NCI-H82 (cell line): ENCODE measurements around the gene GAR1.
"Not testable (repeated sequence)": the region's sequence is repeated elsewhere in the genome, so short reads cannot be mapped to it uniquely, and the experiment has no call there.

Experiments
- DNase-seq: peaks from one replicate; lab custom pipeline; 2025; lab: John Stamatoyannopoulos, UW

The GAR1 gene

DNA sequence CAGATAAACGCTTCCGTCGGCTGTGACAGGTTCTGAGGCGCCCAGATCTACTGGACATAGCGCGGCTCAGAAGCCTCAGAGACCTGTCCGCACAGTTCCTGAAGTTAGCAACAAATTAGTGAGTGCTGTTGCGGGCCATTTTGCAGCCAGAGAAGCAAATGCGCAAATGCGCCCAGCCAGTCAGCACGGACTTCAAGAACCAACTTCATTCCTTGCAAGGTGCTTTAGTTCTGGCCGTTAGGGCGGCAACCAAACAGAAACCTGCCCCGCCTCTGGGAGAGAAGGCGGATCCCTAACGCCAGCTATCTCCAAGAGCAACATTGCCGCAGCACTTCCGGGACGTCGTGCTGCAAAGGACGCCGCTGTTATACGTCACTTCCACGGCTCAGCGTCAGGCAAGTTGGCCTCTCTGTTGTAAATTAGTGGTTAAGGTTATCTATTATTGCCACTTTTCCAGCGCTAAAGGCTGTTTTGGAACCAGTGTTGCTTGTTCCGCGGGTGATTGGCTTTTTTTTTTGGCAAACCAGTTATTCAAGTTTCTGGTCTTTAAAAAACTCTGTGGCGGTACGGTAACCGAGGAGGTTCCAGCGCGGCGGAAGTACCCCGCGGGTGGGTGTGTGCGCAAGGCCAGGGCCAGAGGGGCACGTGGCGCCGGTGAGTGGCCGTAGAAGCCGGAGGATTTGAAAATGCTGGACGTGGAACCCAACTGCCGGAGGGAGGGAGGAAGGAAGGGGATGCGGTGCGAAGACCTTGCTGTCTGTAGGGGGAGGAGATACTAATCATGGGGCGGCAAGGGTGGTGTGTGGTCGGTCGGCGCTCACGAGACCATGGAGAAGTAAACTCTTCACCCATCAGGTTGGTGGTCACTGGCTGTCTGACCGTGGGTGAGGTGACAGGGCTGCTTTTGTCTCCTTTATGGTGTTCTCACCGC, at the start of gene GAR1:
Gene GAR1, plus strand, starts transcription at position 612 of the 931 bp plus-strand sequence. CDS start 403 bp downstream, outside the sequence.
- peak; percentile 95 for DNase-seq

DNA sequence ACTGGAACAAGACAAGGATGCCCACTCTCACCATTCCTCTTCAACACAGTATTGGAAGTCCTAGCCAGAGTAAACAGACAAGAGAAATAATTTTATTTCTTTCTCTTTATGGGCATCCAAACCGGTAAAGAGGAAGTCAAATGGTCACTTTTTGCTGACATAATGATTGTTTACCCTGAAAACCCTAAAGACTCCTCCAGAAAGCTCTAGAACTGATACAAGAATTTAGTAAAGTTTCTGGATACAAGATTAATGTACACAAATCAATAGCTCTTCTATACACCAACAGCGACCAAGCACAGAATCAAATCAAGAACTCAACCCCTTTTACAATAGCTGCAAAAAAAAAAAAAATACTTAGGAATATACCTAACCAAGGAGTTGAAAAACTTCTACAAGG, 33.5 kb upstream of the GAR1 start:
- not testable (repeated sequence) for DNase-seq

DNA sequence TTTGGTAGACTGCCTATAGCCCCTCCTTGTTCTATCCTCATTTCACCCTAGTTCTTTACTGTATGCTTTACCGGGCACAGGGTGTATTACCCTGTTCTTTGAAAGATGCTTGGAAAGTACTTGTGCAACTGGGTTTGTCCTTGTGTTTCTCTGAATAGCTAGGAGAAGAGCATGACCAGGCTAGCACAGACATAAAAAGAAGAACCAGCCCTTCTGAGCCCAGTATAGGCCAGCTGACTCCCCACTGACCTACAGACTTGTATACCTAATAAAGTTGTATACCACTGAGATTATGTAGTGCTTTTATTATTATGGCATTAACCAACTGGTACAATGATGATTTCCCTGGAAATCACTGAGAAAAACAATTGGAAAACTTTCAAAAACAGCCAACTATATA, 28.7 kb upstream of the GAR1 start:
- no peak for DNase-seq

DNA sequence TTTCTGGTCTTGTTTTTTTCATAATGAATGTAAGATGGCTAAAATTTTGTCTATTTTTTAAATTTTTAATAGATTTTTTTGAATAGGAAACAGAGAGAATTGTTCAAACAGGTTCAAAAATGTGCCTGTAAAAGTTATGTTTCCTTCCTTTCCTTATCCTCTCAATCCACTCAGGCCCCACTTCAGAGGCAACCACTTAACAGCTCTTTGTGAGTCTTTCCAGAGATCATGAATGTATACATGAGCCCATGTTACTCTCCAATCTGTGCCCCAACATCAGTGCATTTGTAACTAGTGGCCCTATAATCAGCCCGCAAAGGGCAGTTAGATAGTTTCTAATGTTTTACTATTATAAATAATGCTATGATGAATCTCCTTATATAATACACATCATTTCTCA, 27.8 kb upstream of the GAR1 start:
- DNase-seq, result no peak

DNA sequence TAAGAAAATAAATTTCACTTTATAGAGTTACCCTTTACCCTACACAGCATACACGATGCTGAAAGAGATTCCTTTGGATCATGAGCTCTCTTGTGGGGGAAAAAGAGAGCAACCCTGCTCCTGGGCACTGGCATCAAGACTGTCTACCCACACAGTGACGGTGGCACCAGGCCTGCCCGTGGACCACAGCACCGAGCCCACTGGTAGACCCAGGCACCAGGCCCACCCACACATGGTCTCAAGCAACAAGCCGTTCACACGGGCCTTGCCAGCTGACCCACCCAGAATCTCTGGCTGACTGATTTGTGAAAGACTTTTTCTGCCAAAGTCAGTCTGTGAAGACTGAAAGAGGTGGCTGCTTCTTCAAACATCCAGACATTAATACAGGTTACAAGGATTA, 20.5 kb upstream of the GAR1 start:
- DNase-seq, result no peak

DNA sequence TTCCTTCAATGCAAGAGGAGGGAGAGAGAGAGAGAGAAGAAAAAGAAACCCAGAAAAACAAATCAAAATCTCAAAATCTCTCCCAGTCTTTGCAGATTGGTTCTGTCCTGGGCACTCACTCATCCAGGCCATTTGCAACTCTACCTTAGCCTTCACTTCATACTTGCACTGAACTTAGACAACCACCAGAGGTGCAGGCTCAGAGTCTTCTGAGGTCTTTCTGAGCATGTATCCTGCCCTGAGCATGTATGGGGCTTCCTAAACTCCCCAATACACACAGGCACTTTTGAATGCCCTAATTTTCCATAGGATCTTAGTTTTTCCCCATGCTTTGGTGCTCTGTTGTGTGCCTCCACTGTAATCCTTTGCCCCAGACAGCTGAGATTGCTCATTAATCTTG, 16.7 kb upstream of the GAR1 start:
- DNase-seq, result no peak

DNA sequence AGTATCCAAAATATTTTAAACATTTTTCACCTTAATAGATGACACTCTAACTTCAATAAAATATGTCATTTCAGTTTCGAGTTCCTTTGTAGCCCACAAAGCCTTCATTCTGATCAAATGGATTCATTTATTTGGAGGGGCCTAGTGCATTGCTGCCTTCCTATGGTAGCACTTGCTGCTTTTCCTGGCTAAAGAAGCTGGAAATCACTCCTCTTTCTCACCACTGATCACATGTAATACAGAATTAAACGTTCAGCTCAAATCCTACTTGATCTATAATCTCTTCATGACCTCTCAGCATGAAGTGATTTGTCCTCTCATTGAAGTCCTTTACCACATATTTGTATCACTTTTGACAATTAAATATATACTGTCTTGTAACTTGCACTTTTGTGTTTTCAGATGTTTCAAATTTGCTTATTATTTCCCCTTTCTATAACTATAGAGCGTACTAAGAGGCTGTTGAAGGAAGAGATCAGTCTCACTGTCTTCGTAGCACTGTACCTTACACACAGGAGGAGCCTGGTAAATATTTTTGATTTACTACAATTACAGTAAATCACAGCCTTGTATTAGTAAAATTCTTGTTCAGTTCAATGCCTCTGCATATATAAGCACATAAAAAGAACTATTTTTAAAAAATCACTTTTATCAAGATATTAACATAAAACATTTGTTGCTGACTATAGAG, 14.3 kb upstream of the GAR1 start:
- peak; percentile 17 for DNase-seq

DNA sequence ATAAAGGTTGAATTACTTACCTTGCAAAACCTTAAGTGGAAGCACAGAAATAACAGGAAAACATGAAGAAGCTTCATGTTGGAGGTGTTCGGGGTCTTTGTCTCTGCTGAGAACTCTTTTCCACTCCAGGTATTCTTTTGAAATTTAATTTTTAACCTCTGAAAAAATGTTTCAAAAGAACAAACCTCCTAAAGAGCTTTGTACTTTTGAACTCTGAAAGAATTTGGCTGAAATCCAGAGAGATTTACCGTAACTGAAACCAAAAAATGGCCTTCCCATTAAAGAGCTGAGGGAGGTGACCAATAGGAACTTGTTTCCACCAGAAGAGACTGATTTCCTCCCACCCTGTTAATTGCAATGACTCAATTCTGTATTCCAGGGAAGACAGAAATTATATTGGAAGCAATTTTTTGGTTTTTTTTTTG, 13.7 kb upstream of the GAR1 start, which contains the start of gene CFI:
Gene CFI, minus strand, starts transcription at position 105 of the 425 bp plus-strand sequence. Its CDS starts 28 bp downstream, at position 77.
- no peak for DNase-seq

DNA sequence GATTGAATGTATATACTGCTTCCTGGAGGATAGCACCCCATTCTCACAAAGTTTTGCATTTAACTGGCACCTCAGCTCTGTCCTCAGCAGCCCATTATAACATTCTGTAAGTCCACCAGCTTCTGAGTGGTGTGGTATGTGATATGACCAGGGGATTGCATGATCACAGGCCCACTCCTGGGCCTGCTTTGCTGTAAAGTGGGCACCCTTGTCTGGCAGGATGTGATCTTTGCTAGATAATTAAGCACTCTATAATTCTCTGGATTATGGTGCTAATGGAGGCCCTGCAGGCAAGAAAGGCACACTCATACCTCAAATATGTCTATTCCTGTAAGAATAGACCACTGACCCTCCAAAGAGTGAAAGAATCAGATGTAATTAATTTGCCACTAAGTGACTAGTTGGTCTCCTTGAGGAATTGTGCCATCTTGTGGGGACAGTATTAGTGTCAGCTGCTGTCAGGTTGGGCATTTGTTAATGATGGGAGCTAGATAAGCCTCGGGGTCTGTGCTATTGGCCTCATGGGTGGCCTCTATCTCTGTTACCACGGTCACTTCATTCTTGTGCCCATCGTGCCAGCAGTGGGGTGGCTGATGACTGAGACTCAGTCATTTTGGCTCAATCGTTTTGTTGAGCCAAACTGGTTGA, 11.5 kb upstream of the GAR1 start:
- peak; percentile 73 for DNase-seq

DNA sequence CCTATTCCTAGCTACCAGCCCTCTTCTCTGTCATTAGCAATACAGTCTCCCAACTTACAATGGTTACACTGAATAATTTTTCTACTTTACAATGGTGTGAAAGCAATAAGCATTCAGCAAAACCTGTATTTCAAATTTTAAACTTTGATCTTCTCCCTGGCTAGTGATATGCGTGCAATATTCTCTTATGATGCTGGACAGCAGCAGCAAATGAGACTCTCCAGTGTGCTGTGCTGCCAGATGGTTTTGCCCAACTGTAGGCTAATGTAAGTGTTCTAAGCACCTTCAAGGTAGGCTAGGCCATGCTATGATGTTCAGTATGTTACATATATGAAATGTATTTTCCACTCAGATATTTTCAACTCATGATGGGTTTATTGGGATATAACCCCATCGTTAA, 5.9 kb upstream of the GAR1 start:
- no peak for DNase-seq

DNA sequence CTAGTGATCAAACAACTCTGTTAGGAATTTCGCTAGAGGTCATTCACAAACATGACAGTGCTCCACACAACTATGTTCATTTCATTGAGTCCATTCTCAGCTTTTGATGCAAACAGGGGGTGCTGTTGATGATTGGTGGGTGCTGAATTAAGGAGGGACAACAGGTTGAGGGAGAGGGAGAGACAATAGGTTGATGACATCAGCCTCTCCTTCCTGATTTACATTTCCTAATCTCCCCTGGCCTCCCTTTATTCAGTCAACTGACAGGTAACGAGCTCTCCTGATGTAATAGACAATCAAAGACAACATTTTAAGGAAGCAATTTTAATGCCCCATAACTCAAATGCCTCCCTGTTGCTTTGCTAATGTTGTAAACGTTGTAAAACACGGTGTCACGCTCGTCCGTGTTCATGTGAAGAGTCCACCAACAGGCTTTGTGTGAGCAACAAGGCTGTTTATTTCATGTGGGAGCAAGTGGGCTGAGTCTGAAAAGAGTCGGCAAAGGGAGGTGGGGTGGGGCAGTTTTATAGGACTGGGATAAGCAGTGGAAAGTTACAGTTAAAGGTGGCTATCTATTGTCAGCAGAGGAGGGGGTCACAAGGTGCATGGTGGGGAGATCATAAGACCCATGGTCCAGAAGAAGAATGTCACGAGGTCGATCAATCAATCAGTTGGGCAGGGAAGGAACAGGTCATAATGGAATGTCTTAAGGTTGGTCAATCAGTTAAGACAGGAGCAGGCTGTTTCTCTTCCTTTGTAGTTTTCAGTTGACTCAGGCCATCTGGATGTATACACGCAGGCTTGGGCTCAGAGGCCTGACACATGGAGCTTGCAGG, 4.8 kb upstream of the GAR1 start:
- no peak for DNase-seq

DNA sequence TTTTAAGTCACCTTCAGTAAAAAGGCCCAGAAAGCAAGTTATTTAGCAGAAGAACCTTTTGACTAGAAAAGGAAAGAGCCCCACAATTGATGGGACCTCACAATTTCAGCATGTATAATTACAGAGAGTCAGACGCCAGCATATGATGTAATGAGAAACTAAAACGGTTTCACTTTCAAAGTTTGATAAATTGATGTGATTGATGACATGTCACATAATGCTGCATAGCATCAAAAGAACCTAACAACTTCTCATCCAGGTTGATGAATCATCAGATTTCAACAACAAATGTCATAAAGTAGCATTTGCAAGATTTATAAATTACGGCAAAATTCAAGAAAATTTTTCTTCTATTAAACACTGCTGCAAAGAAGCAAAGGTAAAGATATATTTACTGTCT, 3.9 kb upstream of the GAR1 start:
- no peak for DNase-seq

DNA sequence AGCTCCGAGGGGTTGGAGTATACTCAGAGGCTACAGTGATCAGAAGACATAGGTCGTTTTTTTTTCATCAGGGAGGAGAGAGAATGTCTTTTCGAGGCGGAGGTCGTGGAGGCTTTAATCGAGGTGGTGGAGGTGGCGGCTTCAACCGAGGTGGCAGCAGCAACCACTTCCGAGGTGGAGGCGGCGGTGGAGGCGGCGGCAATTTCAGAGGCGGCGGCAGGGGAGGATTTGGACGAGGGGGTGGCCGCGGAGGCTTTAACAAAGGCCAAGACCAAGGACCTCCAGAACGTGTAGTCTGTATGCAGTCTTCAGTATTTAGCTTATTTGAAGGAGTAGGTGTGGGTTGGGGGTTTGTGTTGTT, 500 bp downstream of the GAR1 start:
- DNase-seq, result no peak

DNA sequence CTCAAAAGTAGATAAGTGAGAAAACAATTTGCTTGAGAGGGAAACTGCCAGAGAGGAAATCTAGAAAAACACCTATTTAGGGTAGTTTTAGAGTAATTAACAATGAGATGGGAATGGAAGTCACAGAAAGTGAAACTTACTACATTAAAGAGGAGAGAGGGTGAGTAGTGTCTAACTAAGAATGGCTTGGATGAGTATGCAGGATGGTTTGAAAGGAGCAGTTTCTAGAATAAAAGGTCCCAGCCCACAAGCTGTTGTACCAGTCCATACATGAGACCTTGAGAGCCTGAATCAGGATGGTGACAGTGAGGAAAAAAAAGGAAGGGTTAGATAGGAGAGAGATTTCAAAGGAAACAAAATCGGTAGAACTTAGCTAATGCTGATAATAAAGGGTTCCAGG, 1.3 kb downstream of the GAR1 start:
- no peak for DNase-seq

DNA sequence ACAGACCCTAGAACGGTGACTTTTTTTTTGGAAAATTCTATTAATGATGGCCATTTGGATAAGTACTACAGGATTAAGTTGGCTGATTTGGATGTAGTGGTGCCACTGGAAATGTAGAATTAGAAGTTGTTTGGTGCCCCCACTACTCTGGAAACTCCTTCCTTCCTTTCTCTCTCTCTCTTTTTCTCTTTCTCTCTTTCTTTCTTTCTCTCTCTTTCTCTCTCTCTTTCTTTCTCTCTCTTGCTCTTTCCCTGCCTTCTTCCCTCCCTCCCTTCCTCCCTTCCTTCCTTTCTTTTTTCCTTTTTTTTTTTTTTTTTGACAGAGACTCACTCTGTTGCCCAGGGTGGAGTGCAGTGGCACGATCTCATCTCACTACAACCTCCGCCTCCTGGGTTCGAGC, 2.7 kb downstream of the GAR1 start:
- DNase-seq, result no peak

DNA sequence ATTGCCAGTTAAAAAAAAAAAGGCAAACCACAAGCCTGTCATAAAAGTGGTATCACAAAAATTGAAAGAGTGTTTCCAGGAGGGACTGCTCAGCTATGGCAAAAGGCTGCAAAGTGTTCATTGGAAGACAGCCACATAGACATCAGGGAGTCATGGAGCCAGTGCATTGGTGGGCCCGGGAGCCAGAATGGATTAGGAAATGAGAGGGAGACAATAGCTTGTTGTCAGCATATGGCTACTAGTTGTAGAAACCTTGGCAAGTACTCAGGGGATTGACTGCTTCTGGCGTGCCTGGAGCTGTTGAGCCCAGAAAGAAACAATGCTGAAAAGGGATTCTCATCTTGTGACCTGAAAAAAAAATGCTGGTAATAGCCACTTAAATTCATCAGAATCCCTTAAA, 5.0 kb downstream of the GAR1 start:
- DNase-seq, result peak; percentile 51

DNA sequence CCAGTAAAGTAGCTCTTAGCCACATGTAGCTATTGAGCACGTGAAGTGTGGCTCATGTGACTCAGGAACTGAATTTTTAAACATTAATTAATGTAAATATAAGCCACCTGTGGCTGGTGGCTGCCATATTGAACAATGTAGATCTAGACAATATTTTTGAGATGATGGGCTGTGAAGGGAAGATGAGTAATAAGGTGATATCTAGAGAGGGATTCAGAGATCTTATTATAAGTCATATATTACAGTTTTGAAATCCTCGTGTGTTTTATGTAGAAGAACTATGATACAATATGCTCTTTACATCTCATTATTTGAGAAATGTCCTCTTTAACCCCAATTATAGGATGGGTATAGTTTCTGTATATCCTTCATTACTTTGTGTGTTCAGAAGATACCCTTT, 5.6 kb downstream of the GAR1 start:
- DNase-seq, result no peak

DNA sequence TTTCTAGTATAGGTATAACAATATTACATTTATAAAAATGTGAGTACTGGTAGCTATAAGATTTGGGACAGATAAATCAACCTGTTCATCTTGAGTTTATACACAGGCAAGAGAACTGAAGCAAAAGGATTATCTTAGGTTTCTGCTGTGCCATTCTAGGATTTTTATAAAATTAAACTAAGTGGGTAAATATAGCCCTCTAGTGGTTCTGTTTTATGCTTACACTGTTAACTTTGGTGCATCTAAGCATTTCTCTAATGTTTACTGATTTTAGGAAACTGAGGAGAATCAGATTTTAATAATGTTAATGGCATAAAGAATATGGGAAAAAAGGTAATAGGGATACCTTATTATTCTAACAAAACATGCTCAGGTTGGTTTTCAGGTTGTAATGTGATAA, 11.2 kb downstream of the GAR1 start:
- DNase-seq, result peak; percentile 8

DNA sequence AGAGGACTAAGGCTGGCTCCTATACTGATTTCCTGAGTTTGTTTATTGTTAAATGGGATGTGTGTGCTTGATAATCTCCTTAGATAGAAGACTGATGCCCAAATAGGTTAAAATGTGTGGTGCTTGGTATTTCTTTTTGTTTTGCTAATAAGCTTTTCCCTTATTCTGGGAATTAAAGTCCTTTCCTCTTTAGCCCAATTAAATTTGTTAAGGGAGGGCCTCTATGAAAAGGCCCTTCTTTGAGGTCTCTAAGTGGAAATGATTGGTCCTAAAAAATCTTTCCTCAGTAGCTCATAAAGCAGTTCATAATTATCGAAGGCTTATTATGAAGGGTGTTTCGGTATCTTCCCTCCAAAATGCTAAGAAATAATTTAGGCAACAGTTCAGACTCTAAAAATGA, 12.1 kb downstream of the GAR1 start, which contains the start of gene RRH:
Gene RRH, plus strand, starts transcription at position 301 of the 400 bp plus-strand sequence. Its CDS starts 56 bp downstream, at position 357.
- no peak for DNase-seq

DNA sequence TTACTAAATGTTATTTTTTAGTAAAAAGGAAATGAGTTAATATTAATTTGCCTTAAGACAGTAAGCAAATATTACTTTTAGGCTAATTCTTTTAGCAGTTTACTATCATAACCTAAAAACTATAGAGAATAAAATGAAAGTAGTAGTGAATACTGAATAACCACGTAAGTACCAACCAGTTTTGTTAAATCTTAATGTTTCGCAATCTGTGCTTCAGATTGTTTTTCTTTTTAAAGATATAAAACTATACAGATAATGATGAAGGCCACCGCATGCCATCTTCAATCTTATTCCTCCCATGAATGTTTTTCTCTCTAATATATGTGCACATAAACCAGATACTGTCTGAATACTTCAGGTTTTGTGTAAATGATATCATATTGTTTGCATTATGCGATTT, 18.2 kb downstream of the GAR1 start:
- no peak for DNase-seq

DNA sequence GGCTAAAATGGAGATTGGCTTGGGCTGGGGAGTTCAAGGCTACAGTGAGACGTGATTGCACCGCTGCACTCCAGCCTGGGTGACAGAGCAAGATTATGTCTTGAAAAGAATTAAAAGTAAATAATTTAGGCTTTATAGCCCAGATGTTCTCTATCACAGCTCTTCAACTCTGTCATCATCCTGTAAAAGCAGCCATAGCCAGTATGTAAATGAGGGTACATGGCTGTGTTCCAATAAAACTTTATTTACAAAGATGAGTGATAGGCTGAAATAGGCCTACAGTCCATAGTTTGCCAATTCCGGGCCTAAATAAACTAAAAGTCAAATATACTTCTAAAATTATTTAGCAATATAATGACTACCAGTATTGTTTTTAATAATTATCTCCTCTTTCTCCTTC, 21.4 kb downstream of the GAR1 start:
- no peak for DNase-seq
